GM20000 (cell line): ENCODE data around the gene CSMD2.

ENCODE experiments used
- DNase-seq: peaks from one replicate; pipeline ENCODE4 v3.0.0; 2012; ENCODE audit warnings: low spot score
- CTCF ChIP-seq: IDR thresholded peaks from 2 replicates; pipeline ENCODE4 v1.5.1; 2012; ENCODE audit warnings: mild to moderate bottlenecking, control low read depth; ENCODE audit errors: extremely low read depth, missing control alignments

CSMD2 gene

GRCh38 chr1:34166625-34167361, 1.8 kb upstream of the CSMD2 start:
- no peak for TF ChIP-seq CTCF

GRCh38 chr1:34166191-34166624, 1.2 kb upstream of the CSMD2 start:
- no peak for DNase-seq
- TF ChIP-seq CTCF, result no peak

More at GRCh38 chr1:34166625-34167361, 1.8 kb upstream of the CSMD2 start:
- DNase-seq, result no peak

GRCh38 chr1:34165422-34165921, 442 bp upstream of the CSMD2 start:
- no peak for TF ChIP-seq CTCF
- no peak for DNase-seq

GRCh38 chr1:34163792-34164731, 968 bp downstream of the CSMD2 start:
- DNase-seq, result peak; percentile 46
- no peak for TF ChIP-seq CTCF

GRCh38 chr1:34162852-34163766, 1.9 kb downstream of the CSMD2 start:
- TF ChIP-seq CTCF, result peak; percentile 26
- DNase-seq, result peak; percentile 80

GRCh38 chr1:34156739-34157138, 8.3 kb downstream of the CSMD2 start:
- DNase-seq, result no peak
- no peak for TF ChIP-seq CTCF
